ENCODE results near the gene PDS5A. TPM values are rescaled to one million over a fixed set of nuclear protein-coding genes. Genes with fewer than 3 reads are reported as not detected.

Gene PDS5A
- total and polyA plus RNA-seq, 2 of the 13 experiments (the other 11 are each of a cell fraction or from before 2014, with no cell fraction given): 31.8 to 57.0 TPM

DNA sequence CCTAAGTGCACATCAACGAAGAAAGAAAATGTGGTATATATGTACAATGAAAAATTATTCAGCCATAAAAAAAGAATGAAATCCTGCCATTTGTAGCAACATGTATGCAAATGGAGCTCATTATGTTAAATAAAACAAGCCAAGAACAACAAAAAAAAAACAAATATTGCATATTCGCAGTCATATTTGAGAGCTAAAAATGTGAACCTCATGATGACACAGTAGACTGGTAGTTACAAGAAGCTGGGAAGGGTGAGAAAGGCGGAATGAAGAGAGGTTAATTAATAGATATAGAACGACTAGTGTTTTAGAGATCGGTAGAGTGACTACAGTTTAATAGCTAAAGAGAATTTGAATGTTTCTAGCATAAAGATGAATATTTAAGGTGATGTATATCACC lies 89.2 kb downstream of the PDS5A start (continued):
- TF ChIP-seq GATAD2A (CRISPR knock-in tag; IDR thresholded peaks at IDR 0.05) (no peak), KAT7 (CRISPR knock-in tag; IDR thresholded peaks at IDR 0.05; ENCODE audit: borderline replicate concordance) (no peak), KLF12 (CRISPR knock-in tag; IDR thresholded peaks at IDR 0.05; ENCODE audit: borderline replicate concordance) (no peak)

DNA sequence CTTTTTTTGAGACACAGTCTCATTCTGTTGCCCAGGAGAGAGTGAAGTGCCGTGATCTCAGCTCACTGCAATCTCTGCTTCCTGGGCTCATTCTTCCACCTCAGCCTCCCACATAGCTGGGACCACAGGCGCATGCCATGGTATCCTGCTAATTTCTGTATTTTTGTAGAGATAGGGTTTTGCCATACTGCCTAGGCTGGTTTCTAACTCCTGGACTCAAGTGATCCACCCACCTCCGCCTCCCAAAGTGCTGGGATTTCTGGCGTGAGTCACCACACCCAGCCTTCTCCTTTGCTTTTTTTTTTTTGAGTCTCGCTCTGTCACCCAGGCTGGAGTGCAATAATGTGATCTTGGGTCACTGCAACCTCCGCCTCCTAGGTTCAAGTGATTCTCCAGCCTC lies 94.1 kb downstream of the PDS5A start:
- no TSS peak for BruUV-seq (replicated peaks)
- intact Hi-C loops (cut with micrococcal nuclease; ENCODE audit: unreplicated experiment): loop anchor here (1.0 kb wide), 1 partner anchor 46 kb away; no protein-coding TSS in a partner anchor
- Histone ChIP-seq H3K9ac (ENCODE audit: insufficient read depth, low read depth, low read length) (no peak overlapping the region), H3K27me3 (ENCODE audit: control insufficient read depth in 1 of 2, insufficient read depth in 2 of 2, low read length in 2 of 2) (no peaks in the 10 kb centered on the region; a peak in 1 of 5 replicates), H3K4me1 (ENCODE audit: insufficient read depth, low read length) (no peaks in the 10 kb centered on the region), H3K4me3 (replicated peaks in 1 of 3; ENCODE audit: insufficient read depth in 1 of 3, low read depth in 2 of 3, low read length in 3 of 3) (no peak overlapping the region), H2AFZ (ENCODE audit: low read length) (no peak overlapping the region), H3K9me3 (ENCODE audit: low read length) (no peaks in the 10 kb centered on the region), H3K4me2 (ENCODE audit: low read depth, low read length) (no peak overlapping the region), H3K36me3 (replicated peaks in 1 of 2; ENCODE audit: control insufficient read depth in 1 of 2, insufficient read depth in 2 of 2, low read length in 2 of 2) (peaks cover 5 to 43% of the 10 kb centered on the region in 2 experiments), H4K20me1 (ENCODE audit: insufficient read depth, low read length) (no peaks in the 10 kb centered on the region), H3K27ac (ENCODE audit: extremely low read length, insufficient read depth, low read length) (no peak overlapping the region), H3K79me2 (ENCODE audit: insufficient read depth, low read length) (no peaks in the 10 kb centered on the region)
- POLR2A ChIA-PET: no interaction called here
- no peak for DNase-seq (ENCODE audit: low spot score)
- ATAC-seq: no peak; the same call in 2 of the 3 replicates
- no peak for FAIRE-seq
- in situ Hi-C loops (cut with HindIII; ENCODE audit: extremely low pct_ligation_motif_present, low pct_unique_long_range_greater_than_20kb): no loop called here
- whole genome bisulfite sequencing (ENCODE audit: low lambda C conversion rate): 97% methylated on average over 6 of the region's 6 CpGs
- CTCF ChIA-PET (ENCODE audit: low intra/inter-chr PET ratio, low total read pairs): no interaction called here
- TF ChIP-seq ZNF607 (CRISPR knock-in tag; IDR thresholded peaks at IDR 0.05; ENCODE audit: borderline replicate concordance): no peak
- TF ChIP-seq, protein P1, sequence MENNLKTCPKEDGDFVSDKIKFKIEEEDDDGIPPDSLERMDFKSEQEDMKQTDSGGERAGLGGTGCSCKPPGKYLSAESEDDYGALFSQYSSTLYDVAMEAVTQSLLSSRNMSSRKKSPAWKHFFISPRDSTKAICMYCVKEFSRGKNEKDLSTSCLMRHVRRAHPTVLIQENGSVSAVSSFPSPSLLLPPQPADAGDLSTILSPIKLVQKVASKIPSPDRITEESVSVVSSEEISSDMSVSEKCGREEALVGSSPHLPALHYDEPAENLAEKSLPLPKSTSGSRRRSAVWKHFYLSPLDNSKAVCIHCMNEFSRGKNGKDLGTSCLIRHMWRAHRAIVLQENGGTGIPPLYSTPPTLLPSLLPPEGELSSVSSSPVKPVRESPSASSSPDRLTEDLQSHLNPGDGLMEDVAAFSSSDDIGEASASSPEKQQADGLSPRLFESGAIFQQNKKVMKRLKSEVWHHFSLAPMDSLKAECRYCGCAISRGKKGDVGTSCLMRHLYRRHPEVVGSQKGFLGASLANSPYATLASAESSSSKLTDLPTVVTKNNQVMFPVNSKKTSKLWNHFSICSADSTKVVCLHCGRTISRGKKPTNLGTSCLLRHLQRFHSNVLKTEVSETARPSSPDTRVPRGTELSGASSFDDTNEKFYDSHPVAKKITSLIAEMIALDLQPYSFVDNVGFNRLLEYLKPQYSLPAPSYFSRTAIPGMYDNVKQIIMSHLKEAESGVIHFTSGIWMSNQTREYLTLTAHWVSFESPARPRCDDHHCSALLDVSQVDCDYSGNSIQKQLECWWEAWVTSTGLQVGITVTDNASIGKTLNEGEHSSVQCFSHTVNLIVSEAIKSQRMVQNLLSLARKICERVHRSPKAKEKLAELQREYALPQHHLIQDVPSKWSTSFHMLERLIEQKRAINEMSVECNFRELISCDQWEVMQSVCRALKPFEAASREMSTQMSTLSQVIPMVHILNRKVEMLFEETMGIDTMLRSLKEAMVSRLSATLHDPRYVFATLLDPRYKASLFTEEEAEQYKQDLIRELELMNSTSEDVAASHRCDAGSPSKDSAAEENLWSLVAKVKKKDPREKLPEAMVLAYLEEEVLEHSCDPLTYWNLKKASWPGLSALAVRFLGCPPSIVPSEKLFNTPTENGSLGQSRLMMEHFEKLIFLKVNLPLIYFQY (CRISPR knock-in tag; IDR thresholded peaks at IDR 0.05; ENCODE audit: borderline replicate concordance): no peak
- TF ChIP-seq ZNF776 (CRISPR knock-in tag; IDR thresholded peaks at IDR 0.05): no peak
- TF ChIP-seq, protein P2, sequence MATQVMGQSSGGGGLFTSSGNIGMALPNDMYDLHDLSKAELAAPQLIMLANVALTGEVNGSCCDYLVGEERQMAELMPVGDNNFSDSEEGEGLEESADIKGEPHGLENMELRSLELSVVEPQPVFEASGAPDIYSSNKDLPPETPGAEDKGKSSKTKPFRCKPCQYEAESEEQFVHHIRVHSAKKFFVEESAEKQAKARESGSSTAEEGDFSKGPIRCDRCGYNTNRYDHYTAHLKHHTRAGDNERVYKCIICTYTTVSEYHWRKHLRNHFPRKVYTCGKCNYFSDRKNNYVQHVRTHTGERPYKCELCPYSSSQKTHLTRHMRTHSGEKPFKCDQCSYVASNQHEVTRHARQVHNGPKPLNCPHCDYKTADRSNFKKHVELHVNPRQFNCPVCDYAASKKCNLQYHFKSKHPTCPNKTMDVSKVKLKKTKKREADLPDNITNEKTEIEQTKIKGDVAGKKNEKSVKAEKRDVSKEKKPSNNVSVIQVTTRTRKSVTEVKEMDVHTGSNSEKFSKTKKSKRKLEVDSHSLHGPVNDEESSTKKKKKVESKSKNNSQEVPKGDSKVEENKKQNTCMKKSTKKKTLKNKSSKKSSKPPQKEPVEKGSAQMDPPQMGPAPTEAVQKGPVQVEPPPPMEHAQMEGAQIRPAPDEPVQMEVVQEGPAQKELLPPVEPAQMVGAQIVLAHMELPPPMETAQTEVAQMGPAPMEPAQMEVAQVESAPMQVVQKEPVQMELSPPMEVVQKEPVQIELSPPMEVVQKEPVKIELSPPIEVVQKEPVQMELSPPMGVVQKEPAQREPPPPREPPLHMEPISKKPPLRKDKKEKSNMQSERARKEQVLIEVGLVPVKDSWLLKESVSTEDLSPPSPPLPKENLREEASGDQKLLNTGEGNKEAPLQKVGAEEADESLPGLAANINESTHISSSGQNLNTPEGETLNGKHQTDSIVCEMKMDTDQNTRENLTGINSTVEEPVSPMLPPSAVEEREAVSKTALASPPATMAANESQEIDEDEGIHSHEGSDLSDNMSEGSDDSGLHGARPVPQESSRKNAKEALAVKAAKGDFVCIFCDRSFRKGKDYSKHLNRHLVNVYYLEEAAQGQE (IDR thresholded peaks at IDR 0.05; ENCODE audit: borderline replicate concordance in 1 of 2, low read depth in 1 of 2, low read length in 2 of 2): no peak
- TF ChIP-seq, protein P3, sequence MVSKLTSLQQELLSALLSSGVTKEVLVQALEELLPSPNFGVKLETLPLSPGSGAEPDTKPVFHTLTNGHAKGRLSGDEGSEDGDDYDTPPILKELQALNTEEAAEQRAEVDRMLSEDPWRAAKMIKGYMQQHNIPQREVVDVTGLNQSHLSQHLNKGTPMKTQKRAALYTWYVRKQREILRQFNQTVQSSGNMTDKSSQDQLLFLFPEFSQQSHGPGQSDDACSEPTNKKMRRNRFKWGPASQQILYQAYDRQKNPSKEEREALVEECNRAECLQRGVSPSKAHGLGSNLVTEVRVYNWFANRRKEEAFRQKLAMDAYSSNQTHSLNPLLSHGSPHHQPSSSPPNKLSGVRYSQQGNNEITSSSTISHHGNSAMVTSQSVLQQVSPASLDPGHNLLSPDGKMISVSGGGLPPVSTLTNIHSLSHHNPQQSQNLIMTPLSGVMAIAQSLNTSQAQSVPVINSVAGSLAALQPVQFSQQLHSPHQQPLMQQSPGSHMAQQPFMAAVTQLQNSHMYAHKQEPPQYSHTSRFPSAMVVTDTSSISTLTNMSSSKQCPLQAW (CRISPR knock-in tag; IDR thresholded peaks at IDR 0.05): no peak
- TF ChIP-seq, protein P4, sequence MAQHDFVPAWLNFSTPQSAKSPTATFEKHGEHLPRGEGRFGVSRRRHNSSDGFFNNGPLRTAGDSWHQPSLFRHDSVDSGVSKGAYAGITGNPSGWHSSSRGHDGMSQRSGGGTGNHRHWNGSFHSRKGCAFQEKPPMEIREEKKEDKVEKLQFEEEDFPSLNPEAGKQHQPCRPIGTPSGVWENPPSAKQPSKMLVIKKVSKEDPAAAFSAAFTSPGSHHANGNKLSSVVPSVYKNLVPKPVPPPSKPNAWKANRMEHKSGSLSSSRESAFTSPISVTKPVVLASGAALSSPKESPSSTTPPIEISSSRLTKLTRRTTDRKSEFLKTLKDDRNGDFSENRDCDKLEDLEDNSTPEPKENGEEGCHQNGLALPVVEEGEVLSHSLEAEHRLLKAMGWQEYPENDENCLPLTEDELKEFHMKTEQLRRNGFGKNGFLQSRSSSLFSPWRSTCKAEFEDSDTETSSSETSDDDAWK (CRISPR knock-in tag; IDR thresholded peaks at IDR 0.05): no peak
- TF ChIP-seq ZNF883 (CRISPR knock-in tag; IDR thresholded peaks at IDR 0.05; ENCODE audit: not compliant biosample characterization): no peak
- no peak for TF ChIP-seq ZSCAN21 (CRISPR knock-in tag; IDR thresholded peaks at IDR 0.05; ENCODE audit: borderline replicate concordance)
- no peak for TF ChIP-seq ZNF331 (CRISPR knock-in tag; IDR thresholded peaks at IDR 0.05)
- no peak for TF ChIP-seq PAF1 (CRISPR knock-in tag; IDR thresholded peaks at IDR 0.05)

Data from HepG2 (cell line).